Measurements from ENCODE around the gene C1QTNF6.

The C1QTNF6 gene

DNA sequence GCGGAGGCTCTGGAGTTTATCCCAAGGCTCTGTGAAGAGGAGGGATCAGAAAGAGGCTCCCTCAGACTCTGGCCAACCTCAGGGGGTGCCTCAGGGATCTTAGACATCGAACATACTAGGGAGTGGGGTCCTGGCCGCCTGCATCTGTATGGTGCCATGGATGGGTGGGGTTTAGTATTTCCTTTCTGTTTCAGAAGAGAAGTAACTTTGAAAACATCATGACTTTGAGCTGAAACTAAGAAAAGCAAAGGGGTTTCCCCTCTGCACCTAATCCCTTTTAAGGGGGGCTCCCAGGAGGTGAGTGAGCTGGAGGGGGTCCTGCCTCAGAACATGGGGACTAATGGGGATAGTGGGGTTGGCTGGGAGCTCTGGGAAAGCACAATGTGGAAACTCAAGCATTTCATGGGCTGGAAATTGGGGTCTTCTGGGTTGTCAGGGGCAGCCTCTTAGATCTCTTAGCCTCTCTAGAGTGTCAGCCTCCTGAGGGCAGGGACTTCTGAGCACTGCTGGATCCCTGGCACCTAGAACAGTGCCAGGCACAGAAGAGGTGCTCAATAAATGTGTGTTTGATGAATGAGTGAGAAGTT lies 36.0 kb upstream of the C1QTNF6 start:
- DNase-seq (ENCODE audit: low read depth), result no peak

DNA sequence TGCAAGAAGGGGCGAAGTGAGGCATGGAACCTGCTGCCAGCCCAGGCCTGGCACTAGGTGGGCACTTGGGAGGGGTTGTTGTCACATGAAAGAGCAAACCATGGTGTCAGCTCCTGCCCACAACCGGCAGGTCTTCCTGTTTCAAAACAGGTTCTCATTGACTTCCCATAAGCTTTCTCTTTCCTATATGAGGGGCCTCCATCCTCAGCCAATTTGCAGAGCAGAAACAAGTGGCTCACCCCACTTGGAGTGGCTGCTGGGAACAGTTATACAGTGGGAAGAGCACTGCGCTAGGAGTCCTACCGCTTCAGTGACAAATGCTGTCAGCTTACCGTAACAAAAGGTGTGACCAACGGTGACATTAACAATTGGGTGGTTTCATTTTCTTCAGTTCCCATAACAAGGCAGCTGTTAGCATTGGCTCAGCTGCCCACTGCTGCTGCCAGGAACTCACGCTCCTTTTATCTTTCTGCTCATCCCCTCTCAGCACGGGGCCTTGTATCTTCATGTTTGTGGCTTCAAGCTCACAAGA lies 34.5 kb upstream of the C1QTNF6 start:
- DNase-seq (ENCODE audit: low read depth), result peak; percentile 39

DNA sequence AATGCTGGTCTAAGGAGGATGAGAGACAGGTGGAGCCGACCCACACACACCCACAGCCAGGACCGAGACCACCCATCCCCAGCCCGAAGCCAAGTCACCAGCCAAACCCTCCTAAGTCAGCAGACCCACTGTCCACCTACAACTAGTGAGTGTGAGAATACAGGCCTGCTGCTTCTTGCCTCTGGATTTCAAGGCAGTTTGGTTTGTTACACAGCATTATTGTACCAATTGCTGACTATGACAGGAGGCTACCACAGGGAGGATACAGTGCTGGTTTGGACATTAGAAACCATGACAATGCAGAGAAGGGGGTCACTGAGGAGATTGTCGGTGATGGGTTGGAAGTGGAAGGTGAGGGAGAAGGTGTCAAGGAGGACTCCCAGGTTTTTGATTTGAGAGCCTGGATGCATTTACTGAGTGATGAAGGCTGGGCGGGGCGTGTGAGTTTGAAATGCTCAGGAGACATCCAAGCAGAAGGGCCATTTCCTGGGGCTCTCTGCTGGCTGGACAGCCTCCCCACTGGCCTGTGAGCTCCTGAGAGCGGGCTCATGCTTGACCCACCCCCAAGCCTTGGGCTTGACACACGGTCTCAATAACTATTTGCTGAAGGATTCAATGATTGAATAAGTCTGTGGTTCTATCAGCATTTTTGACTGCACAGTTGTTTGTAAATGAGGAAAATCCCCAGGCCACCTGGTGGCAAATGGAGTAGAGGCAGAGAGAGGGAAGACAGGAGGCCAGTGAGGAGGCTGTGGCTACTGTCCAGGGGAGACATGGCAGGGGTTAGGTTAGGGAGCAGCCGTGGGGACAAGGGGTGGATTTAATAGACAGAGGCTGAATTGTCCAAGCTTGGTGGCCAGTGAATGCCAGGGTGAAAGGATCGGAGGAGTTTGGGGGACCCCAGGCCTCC lies 33.6 kb upstream of the C1QTNF6 start:
- DNase-seq (ENCODE audit: low read depth), result no peak

DNA sequence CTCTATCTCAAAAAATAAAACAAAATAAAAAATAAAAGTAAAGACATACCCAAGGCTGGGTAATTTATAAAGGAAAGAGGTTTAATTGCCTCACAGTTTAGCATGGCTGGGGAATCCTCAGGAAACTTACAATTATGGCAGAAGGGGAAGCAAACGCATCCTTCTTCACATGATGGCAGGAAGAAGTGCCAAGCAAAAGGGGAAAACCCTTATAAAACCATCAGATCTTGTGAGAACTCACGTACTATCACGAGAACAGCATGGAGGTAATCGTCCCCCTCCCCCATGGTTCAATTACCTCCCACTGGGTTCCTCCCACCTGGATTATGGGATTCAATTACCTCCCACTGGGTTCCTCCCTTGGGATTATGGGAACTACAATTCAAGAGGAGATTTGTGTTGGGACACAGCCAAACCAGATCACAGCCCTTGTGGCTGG lies 32.5 kb upstream of the C1QTNF6 start:
- no peak for DNase-seq (ENCODE audit: low read depth)

DNA sequence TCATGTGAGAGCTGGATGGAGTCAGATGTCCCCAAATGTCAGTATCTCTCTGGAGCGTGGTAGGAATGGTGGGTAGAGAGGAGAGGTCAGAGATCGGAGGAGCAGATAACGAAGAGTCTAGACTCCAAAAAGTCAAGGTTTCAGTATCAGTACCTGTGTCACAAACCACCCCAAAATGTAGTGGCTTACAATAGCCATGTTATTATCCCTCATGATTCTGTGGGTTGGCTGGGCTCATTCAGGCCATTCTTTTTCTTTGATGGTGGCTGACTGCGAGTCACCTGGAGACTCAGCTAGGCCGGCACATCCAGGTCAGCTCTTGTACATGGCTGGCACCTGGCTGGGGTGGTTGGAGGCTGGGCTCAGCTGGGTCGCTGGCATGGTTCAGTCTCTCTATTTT lies 31.5 kb upstream of the C1QTNF6 start:
- DNase-seq (ENCODE audit: low read depth), result no peak

DNA sequence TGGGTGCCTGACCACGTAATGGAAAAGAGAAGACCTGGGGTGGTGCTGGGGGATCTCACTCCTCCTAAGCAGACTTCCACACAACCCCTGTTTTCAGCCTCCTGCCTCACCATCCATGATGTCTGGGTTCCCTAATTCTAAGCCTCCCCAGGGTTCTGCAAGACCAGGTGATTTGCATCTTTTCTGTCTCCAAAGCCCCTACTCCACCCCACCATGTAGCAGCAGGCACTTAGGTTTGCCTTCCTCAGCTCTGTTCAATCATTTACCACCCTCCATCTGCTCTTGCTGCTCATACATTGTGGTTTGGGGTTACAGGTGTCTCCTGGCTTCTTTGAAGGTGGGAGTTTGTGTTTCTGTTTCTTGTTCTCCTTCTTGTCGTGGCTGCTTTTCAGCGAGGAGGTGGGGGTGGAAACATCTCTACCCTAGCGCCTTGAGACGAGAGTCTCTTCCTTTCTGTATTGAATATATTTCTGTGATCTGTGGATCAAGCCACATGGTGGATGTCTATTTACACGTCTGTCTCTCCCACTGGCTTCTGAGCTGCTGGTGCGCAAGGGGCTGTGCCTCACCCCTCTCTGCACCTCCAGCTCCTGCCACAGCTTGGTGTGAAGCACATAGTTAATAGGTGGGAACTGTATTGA lies 30.8 kb upstream of the C1QTNF6 start:
- DNase-seq (ENCODE audit: low read depth), result peak; percentile 72

DNA sequence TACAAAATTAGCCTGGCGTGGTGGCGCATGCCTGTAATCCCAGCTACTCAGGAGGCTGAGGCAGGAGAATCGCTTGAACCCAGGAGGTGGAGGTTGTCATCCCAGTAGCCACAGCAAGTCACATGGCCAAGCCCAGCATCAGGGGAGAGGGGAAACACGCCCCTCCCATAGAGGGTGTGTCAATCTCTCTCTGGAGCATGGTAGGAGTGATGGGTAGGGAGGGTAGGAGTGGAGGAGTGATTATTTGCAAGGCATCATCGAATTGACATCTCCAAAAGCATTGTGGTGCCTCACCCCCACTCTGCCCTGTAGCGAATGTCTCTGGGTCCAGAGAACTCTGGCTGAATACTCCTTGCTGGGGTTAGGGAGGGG lies 30.3 kb upstream of the C1QTNF6 start:
- DNase-seq (ENCODE audit: low read depth), result no peak

DNA sequence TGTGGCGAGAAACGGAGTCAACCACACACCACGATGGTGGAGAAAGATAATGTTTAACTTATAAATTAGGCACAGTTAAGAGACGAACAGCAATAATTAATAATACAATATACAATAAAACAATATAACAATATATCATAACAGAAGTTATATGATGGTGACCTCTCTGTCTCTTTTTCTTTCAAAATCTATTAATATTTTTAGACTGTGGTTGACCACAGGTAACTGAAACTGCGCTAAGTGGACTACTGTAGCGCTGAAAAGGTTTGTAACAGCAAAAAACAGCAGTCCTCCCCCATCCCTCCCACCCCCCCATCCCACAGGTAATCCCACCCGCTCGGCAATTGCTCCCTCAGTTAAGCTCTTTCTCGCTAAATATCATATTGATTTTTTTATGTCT lies 27.8 kb upstream of the C1QTNF6 start:
- DNase-seq (ENCODE audit: low read depth), result no peak

DNA sequence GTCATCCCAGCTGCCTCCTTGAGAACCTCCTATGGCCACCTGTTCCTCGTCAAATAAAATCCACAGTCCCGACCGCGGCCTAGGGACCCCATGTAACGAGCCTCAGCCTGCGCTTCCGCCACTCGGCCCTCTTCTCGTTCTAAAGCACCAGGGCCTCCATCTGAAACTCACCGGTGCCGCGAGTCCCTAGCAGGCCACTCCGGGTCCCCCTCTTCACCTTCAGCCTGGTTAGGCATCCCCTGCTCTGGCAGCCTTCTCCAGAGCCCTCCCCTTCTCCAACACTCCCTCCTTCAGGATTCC lies 26.6 kb upstream of the C1QTNF6 start:
- DNase-seq (ENCODE audit: low read depth), result no peak

DNA sequence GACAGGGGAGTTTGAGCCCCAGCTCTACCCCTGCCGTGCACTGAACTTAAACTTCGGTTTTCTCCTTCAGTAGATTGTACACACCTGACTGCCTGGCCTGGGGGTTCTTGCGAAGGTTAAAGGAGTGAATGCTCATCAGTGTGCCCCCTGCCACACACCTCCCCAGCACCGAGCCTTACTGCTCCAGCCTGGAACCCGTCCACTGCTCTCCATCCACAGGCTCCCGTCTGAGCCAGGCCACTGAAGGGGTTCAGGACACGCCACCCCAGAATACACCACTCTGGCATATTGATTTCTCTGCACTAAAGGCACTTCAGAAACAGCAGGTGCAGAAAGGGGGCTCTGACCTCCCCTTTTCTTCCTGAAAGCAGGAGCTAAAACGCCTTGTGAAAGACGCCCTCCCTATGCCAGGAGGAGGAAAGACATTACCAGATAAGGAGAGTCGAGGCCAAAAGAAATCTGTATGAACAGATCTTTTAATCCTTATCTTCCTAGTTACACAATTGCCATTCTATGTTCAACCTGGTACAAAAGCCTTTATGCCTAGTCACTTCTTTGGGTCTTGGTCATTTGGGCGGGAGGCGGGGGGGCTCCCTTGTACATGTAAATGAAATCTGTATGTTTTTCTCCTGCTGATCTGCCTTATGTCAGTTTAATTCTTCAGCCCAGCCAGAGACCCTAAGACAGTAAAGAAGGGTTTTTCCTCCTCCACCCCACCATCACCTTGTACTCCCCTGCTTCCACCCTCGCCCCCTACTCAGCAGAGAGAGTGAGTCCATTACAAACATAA lies 26.1 kb upstream of the C1QTNF6 start:
- DNase-seq (ENCODE audit: low read depth), result no peak

DNA sequence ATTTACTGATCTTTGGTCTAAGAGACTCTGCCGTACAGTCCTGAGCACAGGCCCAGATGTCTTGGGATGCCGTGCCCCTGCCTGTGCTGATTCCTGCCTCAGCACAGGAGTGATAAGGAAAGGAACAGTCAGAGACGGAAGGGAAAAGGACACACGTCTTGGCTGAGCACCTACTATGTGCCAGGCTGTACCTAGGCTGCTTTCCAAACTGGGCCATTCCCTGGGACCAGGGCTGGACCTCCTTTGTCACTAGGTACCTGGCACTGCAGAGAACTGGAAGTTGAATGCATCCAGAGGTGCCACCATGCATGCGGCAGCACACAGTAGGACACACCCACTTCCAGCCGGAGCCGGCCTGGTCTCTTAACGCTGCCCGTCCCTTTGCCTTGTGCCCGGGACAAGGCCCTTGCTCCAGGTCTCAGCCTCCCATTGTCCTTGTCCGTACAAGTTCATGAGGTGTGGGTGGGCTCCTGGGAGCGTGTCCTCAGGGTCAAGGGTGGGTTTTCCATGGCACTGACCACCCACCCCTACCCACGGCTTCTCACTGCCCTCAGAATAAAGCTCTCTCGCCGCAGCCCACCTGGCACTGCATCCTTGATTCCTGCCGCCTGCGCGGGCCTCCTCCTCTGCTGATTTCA lies 25.3 kb upstream of the C1QTNF6 start:
- DNase-seq (ENCODE audit: low read depth), result no peak

DNA sequence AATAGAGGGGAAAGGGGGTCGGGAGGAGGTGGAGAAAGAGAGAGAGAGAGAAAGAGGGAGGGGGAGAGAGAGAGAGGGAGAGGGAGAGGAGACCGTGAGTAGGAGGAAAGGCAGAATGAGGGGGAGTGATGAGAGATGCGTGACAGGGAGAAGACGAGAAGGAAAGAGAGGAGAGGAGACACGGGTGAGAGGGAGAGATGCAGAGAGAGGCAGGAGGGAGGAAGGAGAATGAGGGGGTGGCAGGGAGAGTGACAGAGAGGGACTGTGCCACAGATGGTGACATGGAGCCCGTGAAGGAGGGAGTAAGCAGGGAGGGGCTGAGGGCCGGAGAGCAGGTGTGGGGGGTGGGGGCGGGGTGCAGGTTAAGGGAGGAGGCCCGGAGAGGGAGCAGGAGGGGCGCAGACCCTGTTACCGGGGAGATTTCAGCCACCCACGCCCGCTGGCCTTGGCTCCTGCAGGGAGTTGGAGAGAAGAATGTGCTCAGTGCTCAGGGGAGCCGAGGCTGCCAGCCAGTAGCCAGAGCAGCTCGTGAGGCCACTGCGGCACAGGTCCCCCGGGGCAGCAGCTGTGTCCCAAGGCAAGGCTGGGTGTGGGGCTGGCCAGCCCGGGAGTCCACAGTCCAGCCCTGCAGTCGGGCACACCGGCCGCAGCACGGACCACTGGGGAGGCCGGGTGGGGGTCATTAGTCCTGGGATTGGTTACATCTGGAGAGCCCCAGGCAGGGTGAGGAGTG lies 24.3 kb upstream of the C1QTNF6 start, which contains the start of gene SSTR3:
Gene SSTR3, minus strand, starts transcription at position 304 of the 733 bp plus-strand sequence. CDS start 4,674 bp downstream, outside the sequence.
- no peak for DNase-seq (ENCODE audit: low read depth)

DNA sequence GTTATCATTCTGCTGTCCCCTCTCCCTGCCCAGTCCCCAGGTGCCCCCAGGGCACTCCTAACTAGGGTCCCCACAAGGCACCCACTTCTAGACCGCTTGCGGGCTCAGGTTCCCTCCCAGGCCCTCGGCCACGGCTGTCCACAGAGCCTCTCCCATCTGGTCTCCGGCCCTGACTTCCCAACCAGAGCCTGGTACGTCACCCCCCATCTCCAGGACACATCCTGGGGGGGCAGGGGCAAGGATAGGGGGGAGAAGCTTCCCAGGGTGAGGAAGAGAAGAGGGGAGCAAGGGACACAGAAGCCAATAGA lies 23.8 kb upstream of the C1QTNF6 start:
- no peak for DNase-seq (ENCODE audit: low read depth)

DNA sequence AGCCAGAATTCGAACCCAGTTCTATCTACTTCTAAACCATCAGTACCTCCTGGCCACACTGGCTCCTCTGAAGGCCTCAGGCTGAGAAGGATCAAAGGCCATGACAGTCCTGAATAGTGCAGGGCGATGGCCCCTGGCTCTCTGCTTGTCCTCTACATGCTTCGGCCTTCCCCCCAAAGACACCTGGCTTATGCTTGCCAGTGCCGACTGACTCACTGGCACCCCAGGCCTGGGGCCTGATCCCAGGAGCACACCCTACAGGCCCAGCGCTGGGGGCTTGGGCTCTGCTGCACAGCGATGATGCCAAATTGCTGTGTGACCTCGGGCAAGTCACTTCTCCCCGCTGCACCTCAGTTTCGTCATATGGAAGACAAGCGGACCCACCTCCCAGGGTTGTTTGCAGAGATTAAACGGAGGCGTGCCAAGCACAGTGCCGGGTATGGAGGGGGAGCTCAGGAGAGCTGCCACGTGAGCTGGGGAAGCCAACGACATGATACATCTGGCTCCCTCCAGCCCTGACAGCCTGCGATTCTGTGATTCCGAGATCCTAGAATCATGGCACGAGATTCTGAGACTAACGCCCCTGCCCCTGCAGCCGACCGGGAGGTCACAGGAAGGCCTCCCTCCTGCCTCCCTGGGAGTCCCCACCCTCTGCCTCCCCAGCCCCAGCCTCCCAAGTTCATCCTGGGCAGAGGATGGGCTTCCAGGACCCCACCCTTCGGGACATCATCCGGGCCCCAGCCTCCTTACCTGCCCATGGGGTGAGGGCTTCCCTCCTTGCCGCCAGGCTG lies 23.2 kb upstream of the C1QTNF6 start:
- DNase-seq (ENCODE audit: low read depth), result no peak

DNA sequence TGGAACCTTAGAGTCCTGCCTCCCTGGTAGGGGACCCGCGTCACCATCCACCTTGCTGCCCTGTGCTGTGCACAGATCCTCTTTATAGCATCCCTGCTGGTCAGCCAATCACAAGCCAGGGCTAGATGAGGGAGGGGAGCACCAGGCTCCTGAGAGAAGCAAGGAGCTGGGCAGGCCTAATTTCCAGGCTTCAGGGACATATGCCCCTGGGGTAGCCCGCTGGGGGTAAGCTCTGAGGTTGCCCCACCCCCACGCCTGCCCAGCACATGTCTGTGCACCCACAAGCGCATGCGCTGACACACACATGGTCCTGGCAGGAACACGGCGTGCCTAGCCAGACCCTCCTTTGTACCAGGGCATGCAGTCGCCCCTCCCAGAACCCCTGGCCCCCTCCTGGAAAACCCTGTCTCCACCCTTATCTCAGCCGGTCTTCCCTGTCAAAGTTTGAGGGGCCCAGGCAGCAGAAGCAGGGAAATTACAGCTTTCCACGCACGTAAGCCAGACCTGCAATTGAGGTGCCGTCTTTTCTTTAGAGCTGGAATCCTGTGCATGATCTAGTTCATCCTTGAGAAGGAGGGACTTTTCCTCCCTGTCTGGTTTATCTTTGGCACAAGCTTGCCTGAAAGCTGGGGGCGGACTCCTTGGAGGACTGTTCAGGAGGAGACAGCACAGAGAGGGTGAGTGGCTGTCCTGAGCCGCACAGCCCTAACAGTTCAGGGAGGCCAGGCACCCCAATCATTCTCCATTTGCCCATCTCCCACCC lies 22.2 kb upstream of the C1QTNF6 start:
- no peak for DNase-seq (ENCODE audit: low read depth)

DNA sequence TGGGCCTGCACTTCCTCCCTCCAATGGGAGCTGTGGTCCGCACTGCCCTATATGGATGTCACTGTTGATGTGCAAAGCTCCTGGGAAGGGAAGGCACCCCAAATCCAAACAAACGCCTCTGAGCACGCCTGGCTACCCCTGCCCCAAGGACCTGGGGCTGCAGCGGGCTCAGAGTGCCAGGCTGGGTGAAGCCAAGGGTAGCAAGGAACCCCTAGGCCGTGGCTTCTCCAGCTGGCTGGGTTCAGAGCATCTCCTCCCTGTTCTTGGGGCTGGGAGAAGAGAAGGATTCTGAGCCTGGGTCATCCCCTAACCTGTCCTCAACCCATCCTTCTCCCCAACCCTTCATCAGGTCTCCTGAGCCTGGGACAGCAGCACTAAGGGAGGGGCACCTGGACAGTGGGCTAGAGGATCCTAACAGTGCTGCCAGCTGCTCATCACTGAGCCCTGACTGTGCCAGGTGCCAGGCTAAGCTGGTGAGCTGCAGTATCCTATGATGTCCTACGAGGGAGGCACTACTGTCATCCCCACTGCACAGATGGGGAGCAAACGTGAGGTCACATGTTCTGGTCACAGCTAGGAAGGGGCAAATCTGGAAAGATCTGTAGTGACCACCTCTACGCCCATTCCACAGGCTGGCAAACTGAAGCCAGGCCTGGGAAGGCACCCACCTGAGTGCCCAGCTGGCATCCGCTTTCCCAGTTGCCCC lies 21.2 kb upstream of the C1QTNF6 start:
- DNase-seq (ENCODE audit: low read depth), result no peak

DNA sequence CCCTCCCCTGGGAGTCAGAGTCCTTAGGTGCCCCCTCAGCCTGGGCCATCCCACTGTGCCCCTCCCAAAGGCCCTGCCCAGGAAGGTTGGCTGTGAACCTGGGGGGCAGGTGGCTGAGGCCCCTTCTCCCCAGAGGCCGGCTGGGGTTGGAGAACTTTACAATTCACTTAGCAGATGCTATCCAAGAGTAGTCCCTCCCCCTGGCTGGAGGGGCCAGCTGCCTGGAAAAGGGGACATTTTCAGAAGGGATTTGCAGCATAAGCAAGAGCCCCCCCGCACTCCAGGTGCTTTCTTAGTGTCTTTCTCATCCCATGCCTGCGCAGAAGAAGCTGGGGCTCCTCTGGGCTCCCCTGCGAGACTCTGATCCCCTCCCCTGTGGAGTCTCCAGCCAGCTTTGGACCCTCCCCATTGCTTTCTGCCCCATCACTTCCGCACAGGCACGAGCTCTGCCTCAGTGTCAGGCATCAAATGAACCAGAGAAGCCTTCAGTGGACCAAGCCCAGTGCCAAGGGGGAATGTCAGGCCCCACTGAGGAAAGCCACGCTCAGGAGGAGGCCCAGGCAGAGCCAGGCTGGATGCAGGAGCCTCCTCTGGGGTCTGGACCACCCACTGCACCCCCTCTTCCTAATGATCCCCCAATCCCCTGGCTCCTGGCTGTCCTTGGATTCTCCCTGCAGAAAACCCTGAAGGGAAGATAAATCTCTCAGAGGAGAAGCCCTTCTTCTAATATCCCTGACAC lies 20.5 kb upstream of the C1QTNF6 start:
- no peak for DNase-seq (ENCODE audit: low read depth)

DNA sequence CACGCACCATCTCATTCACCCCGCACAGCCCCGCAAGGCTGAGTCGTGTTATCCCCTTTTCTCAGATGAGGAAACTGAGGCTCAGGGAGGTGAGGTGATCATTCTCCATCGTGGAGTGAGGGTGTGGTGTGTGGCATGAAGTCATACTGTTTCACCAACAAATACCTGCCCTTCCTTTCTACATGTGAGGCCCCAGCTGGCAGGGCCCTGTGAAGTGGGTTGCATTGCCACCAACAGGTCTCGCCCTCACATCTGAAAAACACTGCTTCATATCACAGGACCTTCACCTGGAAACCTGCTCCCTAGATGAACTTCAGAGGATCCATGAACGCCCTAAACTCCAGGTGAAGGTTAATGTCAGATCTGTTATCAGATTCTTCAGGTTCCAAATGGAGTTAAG lies 19.9 kb upstream of the C1QTNF6 start:
- no peak for DNase-seq (ENCODE audit: low read depth)
